Motor neuron (in vitro differentiated cells): ENCODE data around the gene FAR2. TPM values are rescaled to one million over a fixed set of nuclear protein-coding genes. Genes with fewer than 3 reads are reported as not detected.
"Not testable (repeated sequence)": the region's sequence is repeated elsewhere in the genome, so short reads cannot be mapped to it uniquely, and the experiment has no call there.

Experiments
- ATAC-seq, 8 experiments: fragments of 200-7000 bp; cut with Tn5 transposase; replicated peaks in 6 of 8; 2 replicates each; pipeline ENCODE4 v1.8.0; 2021; ENCODE audit warnings: mild to moderate bottlenecking in 8 of 8, moderate library complexity in 8 of 8
- H3K27ac ChIP-seq, 2 donors: fragments of 250-450 bp; sonication (Bioruptor Pico); 2 replicates each; pipeline ENCODE4 v1.9.0; 2021; ENCODE audit warnings: antibody characterized with exemption in 2 of 2, mild to moderate bottlenecking in 2 of 2, moderate library complexity in 1 of 2
- H3K4me1 ChIP-seq, 2 donors: fragments of 250-450 bp; sonication (Bioruptor Pico); replicated peaks in 1 of 2; 2 replicates each; pipeline ENCODE4 v1.6.1; 2021; ENCODE audit warnings: antibody characterized with exemption in 2 of 2, mild to moderate bottlenecking in 2 of 2, moderate library complexity in 1 of 2
- H3K4me3 ChIP-seq, 5 donors: fragments of 250-450 bp; sonication (Bioruptor Pico); 2 replicates each; pipeline ENCODE4 v1.9.0; 2021; ENCODE audit warnings: antibody characterized with exemption in 5 of 5, mild to moderate bottlenecking in 5 of 5, moderate library complexity in 4 of 5
- WGBS, 10 experiments: fragments of 450-650 bp; shearing (Covaris generic); methylation state at CpG; one replicate each; pipeline ENCODE4 v1.0.0; 2022; 5-methylcytosine and 5-hydroxymethylcytosine counted together
- in situ Hi-C, 9 experiments: fragments of 400-800 bp; cut with MboI; loops; one replicate each; pipeline ENCODE4 v1.15.0; 2021; ENCODE audit warnings: low sequenced_read_pairs in 9 of 9, low pct_unique_long_range_greater_than_20kb in 2 of 9; ENCODE audit not compliant: unreplicated experiment in 9 of 9
- total RNA-seq, 8 experiments: library from RNA; unstranded; fragments of 300-600 nt; gene quantifications; 2 replicates each; pipeline versions ENCODE4 v1.2.3 to v1.2.4, GENCODE V29; 2022

The FAR2 gene
- total RNA-seq, 8 experiments from 2014 or later: 3.6 to 186 (median 5.7) TPM

GRCh38 chr12:29354954-29355353 is 205.9 kb downstream of the FAR2 start:
- ATAC-seq: no peak
- in situ Hi-C loops: no loop called here
- WGBS, 10 experiments: 57 to 100% (median 100%) methylated on average over 1 of the region's 1 CpG; no CpG with 5 or more reads in 2 of the 10 experiments

GRCh38 chr12:29365091-29365490 is 216.0 kb downstream of the FAR2 start:
- H3K4me1 ChIP-seq: no peaks in the 10 kb centered on the region
- no peak overlapping the region for H3K4me3 ChIP-seq
- no peak for ATAC-seq
- H3K27ac ChIP-seq: no peak overlapping the region
- in situ Hi-C loops: no loop called here
- 63 to 100% (median 95%) methylated on average over 1 to 2 of the region's 2 CpGs; no CpG with 5 or more reads in 1 of the 10 experiments for WGBS, 10 experiments

More at GRCh38 chr12:29354954-29355353, 205.9 kb downstream of the FAR2 start:
- Histone ChIP-seq H3K4me3 (no peak overlapping the region), H3K4me1 (no peaks in the 10 kb centered on the region), H3K27ac (no peak overlapping the region)

DNA sequence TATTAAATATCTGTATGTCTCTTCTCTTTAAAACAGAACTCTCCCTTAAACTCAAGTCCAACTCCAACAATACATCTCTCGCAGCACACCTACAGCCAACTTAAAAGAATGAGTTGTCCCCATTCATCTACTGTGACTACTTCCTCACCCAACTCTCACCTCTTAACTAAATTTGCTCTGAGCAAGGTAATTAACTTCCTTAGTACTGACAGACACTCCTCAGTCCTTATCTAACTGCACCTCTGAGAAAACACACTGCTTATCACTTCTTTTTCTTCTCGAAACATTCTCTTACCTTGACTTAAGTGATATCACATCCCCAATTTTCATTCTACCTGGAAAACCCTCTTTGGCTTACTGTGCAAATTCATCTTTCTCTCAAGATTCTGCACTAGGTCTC is 224.9 kb downstream of the FAR2 start:
- in situ Hi-C loops: no loop called here
- Histone ChIP-seq H3K4me1 (peaks cover 0 to 3% of the 10 kb centered on the region in 2 donors), H3K4me3 (no peak overlapping the region), H3K27ac (no peak overlapping the region)
- ATAC-seq: no peak
- WGBS, 10 experiments: 88 to 100% (median 97%) methylated on average over 1 to 2 of the region's 2 CpGs; no CpG with 5 or more reads in 4 of the 10 experiments

GRCh38 chr12:29374913-29375312 is 225.8 kb downstream of the FAR2 start:
- H3K4me1 ChIP-seq: peaks cover 4 to 12% of the 10 kb centered on the region in 2 donors
- H3K27ac ChIP-seq: no peak overlapping the region
- in situ Hi-C loops: no loop called here
- no peak overlapping the region for H3K4me3 ChIP-seq
- ATAC-seq: no peak
- 85 to 100% (median 98%) methylated on average over 3 to 4 of the region's 4 CpGs for WGBS, 10 experiments

DNA sequence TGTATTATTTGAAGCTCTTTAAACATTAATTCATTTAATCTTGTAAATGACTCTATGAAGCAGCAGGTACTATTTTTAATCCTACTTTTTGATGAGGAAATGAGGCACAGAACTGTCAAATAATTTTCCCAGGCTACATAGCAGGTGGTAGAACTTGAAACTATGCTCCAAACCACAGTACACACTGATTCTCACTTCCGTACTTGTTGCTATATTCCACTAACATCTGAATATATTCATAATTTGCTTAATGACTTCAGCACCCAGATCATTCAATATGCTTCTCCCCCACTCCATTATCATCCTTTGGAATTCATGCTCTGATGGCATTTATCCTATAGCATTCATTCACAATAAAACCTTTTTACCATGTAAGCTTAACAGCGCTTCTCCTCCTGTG is 227.0 kb downstream of the FAR2 start:
- no peak overlapping the region for H3K4me3 ChIP-seq
- ATAC-seq: no peak
- H3K27ac ChIP-seq: no peak overlapping the region
- in situ Hi-C loops: no loop called here
- 86 to 100% (median 93%) methylated on average over 1 to 2 of the region's 2 CpGs; no CpG with 5 or more reads in 2 of the 10 experiments for WGBS, 10 experiments
- peaks cover 4 to 13% of the 10 kb centered on the region in 2 donors for H3K4me1 ChIP-seq

- Histone ChIP-seq H3K4me1 (peaks cover 4 to 13% of the 10 kb centered on the region in 2 donors), H3K4me3 (peak within 1 kb of the TSS; percentile 62 to 92 (median 80)), H3K27ac (peak within 1 kb of the TSS; percentile 84 to 96)
- ATAC-seq: peak; percentile 96 to 99 (median 96)
- WGBS, 10 experiments: 0 to 4% (median 1%) methylated on average over 6 to 37 of the region's 55 CpGs; no CpG with 5 or more reads in 1 of the 10 experiments
- in situ Hi-C loops: no loop called here
Measured at GRCh38 chr12:29380536-29381523, 231.8 kb downstream of the FAR2 start, which contains the start of gene ERGIC2. Gene ERGIC2, minus strand, starts transcription at chr12:29381172. Its CDS starts 9,539 bp downstream, at chr12:29371633.

GRCh38 chr12:29382251-29382650 is 233.2 kb downstream of the FAR2 start:
- H3K4me1 ChIP-seq: peaks cover 4 to 13% of the 10 kb centered on the region in 2 donors
- H3K27ac ChIP-seq: no peak overlapping the region
- in situ Hi-C loops: no loop called here
- ATAC-seq: no peak
- H3K4me3 ChIP-seq: no peak overlapping the region
- 45 to 100% (median 88%) methylated on average over 1 to 2 of the region's 2 CpGs; no CpG with 5 or more reads in 2 of the 10 experiments for WGBS, 10 experiments

DNA sequence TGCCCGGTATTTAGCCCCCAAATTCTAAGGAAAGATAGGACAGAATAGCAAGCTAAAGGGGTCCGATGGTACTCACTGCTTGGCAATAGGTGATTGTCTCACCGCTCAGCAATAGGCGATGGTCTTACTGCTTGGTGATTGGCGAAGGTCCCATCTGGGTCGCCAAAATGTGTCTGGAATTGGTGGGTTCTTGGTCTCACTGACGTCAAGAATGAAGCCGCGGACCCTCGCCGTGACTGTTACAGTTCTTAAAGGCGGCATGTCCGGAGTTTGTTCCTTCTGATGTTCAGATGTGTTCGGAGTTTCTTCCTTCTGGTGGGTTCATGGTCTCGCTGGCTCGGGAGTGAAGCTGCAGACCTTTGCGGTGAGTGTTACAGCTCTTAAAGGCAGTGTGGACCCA is 236.1 kb downstream of the FAR2 start:
- WGBS, 10 experiments: 60 to 100% (median 91%) methylated on average over 1 to 12 of the region's 17 CpGs; no CpG with 5 or more reads in 5 of the 10 experiments
- in situ Hi-C loops, H3K27ac ChIP-seq, ATAC-seq, H3K4me1 ChIP-seq, H3K4me3 ChIP-seq: not testable (repeated sequence)

Other genes starting within 250 kb of the FAR2 start
- gene ERGIC2, start 231.9 kb downstream of the FAR2 start, total RNA-seq: 10 to 100 TPM; 32.3 to 70.1 (median 49.7) TPM